GM18520 (cell line): ENCODE results near the gene RGP1.
A peak's percentile ranks its signal among the peaks of the same experiment; 100 is the strongest.

Experiments
- ATAC-seq: cut with Tn5 transposase; IDR thresholded peaks from one replicate; pipeline ENCODE4 v1.9.1; 2021; ENCODE audit not compliant: unreplicated experiment

Gene RGP1

DNA sequence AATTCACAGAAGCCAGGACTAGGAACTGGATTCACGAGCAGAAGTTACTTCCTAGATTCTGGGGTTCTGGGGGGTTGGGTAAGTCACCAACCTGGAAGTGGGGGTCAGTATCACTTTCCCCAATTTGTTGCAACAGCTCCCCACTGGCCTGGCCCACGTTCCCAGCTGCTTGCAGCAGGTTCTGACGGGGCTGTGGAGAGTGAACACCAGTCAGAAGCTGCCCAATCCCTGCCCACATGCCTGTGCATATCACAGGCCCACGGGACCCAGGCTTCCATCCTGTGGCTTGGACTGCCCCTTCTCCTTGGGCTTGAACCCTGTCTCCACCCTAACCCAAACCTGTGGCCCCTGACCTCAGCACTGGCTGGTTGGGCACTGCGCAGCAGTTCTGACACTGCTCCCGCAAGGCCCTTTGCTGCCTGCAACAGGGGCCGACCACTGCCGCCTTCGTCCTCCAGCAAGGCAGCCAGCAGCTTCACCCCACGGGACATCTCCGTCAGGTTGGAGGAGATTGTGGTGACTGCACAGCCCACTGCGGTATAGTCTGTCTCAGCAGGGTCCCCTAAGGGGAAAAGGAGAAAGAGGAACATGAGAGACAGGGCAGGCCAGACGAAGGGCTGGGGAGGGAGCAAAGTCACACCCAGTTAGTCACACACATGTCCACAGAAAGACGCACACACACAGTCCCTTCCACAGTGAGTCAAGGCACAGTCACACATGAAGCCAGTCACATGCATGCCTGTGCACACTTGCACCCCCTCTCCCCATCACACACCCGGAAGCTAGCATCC is 30.2 kb upstream of the RGP1 start:
- no peak for ATAC-seq

DNA sequence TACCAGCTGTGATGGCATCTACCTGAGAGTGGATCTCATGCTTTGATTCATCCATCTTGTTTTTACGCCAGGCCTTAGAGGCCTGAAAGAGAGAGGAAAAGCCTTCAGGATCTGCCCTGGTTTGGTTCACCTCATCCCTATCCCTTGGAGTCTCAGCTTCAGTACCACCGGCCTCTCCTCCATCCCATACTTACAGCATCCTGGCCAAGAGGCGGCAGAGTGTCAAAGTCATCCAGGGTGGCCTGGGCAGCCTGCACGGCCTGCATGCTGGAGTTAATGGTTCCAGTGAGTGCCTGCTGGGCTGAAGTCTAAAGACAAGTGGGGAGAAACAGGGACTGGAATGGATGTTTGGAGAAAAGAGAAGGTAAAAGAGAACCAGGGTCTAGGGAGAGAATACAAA is 29.5 kb upstream of the RGP1 start:
- no peak for ATAC-seq

DNA sequence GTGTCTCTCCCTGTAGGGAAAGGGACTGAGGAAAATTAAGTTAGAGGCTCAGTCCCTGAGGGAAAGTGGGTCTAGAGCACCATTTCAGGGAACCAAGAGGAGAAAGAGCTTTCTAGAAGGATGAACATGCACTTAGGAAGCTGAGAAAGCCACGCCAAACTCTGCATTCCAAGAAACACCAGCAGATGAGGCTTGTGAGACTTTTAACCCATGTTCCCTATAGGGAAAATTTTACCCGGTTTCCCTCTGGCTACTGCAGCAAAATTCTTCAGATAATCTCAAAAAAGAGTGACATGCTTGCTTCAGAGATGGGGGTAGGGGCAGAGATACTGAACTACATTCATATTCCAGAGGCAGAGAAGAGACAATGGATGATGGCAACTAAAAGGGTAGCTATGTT is 25.7 kb upstream of the RGP1 start:
- no peak for ATAC-seq

DNA sequence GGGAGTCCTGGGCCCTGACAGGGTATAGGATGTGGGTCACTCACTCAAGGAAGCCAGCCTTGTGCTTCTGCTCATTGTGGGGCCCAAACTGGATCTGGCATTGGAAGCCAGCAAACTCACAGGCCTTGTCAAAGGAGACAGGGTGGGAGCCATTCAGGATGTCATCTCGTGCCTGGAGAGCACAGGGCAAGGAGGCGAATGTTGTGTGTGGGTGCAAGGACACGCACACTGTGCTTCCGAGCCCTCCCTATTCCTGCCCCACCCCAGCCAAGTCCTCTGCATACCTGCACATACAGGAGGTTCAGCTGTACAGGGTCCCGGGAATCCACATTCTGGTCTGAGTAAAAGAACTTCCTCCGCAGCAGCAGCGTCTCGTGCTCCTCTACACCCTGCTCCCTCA is 25.2 kb upstream of the RGP1 start:
- ATAC-seq: no peak

DNA sequence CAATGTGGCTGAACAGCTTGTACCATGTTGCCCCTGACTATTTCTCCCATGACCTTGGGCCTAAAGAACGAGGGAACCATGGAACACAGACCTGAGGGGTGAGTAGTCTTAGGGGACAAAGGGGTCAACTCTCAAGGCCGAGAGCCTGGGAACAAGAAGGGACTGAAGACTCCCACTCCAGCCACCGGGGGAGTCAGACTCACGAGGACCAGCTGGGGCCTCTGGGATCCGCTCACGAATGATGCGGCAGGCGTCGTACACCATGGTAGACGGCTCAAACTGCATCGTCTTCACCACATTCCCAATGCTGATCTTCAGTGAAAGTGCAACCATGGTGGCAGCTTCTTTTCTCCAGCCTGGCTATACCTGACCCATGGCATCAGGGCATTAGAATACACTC is 23.7 kb upstream of the RGP1 start:
- ATAC-seq: no peak

DNA sequence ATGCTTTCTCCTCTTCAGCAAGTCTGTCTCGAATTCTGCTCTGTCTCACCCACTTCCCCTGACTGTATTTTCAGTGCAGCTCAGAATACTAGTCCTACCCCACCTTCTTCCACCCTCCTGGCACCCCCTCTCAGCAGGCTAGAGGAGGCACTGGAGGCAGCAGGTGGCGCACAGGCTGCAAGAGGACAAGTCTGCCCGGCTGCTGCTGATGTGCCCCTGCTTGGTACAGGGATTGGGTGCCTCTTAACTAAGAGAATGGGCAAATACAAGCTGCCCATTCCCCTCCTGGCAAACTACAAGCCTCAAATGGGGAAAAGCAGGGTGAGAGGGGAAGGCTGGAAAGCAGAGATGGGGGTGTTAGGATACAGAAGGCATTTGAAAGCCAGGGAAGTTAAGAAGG is 22.2 kb upstream of the RGP1 start:
- ATAC-seq: no peak

DNA sequence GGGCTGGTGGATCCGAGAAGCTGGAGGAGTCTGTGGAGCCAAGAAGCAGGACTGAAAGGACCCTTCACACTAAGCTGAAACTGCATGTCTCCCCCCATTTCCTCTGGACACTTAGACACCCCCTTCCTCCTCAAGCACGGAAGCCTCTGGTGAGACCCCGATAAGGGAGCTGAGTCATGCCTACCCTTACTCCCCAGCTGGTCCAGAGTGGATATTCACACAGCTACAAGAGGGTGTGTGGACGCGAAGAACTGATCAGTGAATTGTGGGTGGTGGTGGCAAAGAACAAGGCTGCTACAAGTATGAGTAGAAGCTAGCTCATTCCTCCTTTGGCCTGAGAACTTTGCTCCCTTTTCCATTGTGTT is 21.4 kb upstream of the RGP1 start:
- ATAC-seq: no peak

DNA sequence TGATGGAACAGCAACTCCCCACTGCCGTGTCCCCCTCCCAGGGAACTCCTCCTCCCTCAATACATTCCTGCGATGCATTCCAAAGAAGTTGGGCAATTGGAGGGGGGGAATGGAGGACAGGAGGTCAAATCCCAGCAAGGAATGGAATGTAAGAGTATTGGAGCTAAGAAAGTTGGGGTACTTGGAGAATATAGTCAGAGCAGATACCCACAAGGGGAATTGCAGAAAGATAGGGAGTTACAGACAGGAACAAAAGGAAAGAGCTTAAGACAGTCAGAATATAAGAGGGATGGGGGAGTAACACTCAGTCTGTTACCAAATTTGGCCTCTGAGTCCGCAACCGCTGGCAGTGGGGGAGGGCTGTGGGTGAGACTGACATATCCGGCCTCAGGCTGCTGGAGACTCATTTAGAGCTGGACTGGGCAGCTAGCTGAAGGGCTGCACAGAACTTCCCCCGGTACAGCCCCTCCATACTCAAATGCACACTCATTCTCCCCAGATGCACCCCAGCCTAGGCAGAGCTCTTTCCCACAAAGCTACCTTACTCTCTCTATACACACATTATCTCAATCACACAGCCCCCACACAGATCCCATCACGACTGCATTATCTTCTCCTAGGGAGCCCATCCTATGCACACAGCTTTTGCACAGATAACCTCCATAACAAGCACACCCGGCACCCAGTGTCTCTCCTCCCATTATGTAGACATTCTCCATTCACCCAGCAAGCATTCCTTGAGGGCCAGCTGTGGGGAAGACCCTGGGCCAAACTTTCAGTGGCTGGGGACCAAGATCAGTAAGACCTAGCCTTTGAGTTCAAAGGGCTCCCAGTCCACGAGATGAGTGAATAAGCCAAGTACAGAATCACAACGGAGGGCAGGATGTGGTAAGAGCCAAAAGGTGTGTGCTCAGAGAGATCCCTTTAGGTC is 20.8 kb upstream of the RGP1 start:
- ATAC-seq: no peak

DNA sequence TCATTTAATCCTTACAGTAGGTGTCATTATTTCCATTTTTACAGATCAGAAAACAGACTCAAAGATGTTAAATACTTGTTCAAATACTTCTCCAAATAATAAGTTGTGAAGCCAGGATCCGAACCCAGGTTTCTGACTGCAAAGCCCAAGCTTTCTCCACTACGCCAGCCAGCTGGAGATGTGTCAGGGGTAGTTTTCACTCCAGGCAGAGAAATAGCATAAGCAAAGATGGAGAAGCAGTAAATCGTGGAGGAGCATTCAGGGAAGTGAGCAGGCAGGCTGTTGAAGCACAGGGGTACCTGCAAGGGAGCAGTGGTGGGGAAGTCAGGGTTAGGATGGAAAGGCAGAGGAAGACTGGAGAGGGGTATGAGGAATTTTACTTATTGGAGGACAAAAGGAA is 20.0 kb upstream of the RGP1 start:
- no peak for ATAC-seq

DNA sequence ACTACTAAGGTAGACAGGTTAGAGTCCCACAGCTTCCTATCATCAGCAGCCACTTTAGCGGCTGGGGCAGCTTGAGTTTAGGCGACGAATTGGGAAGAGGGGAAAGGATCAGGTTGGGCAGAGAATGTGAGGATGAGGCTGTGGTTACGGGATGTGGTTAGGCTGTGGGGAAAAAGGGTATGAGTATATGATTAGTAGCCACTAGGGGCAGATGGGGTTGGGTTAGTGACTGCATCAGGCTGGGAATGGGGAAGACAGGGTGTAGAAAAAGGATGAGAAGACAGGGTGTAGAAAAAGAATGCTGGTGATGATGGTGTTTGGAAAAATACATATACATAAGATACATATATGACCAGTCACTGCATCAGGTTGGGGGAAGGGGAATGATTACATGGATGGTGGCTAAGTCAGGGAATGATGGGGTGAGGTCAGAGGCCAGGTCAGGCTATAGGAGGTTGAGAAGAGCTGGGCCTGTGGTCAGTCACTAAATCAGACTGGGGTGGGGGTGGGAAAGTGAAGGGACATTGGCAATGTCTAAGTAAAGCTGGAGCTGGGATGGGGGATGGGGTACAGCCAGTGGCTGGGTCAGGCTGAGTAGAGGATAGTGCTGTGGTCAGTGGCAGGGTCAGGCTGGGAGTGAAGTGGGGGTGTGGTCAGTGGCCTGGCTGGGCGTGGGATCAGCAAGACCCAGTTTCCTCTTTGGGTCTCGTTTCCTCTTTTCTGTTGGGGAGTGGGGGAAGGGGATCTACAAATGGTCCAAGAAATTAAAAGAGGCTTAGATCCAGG is 19.2 kb upstream of the RGP1 start:
- ATAC-seq: no peak

DNA sequence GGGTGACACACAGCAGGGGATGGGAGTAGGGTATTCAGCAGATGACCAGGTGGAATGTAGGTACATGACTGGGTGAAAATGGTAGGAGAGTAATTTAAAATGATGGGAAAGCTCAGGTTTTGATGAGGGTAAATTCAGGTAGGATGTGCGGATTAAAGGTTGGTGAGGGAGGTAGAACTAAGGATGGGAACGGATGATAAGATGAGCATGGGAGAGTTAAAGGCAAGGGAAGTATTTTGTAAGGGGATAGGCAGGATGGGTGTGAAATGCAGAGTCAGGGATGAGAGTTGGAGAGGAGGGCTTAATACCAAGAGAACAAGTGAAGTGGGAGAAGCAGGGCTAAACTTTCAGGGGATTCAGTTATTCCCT is 18.6 kb upstream of the RGP1 start:
- ATAC-seq: no peak

DNA sequence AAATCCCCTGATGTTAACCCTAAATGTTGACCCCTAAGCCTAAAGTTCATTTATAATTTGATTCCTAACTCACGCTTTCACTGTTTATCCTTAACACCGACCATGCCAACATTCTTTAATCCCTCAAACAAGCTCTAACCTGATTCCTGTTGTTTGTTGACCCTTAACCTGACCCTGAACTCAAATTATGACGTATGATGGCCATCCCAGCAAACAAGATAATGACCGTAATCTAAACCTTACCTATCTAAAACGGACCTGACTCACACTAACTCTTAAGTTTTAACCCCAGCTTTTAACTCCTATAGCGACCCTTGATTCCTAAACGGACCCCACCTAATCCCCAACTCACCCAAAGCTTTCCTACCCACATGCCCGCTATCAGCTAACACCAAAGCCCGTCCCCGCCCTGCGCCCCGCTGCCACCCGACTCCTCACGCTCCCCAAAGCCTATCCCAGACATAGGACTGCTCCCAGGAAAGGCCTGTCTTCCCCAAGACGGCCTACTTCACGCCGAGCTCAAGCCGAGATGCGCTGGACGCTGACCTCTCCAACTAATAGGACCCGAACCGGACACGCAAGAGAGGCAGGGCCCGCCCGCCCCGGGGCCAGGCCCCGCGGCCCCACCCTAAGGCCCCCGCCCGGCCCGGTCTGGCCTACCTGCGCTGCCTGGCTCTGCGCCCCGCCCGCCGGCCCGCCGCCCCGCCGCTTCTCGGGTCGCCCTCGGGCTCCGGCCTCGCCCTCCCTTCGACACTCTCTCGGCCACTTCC is 17.5 kb upstream of the RGP1 start:
- no peak for ATAC-seq

DNA sequence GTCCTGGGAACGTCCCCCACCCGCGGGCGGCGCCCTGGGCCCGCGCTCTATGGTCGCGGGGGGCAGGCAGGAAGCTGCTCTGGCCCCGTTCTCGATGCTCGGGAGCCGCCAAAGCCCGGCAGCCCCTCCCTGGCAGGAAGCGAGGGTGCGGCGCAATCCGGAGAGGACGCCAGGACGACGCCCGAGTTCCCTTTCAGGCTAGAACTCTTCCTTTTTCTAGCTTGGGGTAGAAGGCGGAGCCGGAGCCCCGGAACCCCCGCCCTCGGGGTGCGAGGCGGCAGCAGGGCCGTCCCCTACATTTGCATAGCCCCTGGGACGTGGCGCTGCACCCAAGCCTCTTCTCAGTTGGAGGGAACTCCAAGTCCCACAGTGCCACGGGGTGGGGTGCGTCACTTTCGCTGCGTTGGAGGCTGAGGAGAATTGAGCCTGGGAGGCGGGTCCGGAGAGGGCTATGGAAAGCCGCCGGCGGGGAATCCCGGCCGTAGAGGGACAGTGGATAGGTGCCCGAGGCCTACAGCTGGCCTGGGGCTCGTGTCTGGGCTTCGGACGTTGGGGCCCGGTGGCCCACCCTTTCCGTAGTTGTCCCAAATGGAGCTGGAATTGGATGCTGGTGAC is 16.8 kb upstream of the RGP1 start, which contains the start of the genes CREB3 and TLN1:
Gene CREB3 (plus strand): TSS at position 482 of the 615 bp plus-strand sequence. CDS start 107 bp downstream, at position 589.
Gene TLN1 (minus strand): TSS at position 11 of the 615 bp plus-strand sequence. CDS start 6,501 bp downstream, outside the sequence.
- ATAC-seq: peak; percentile 69

DNA sequence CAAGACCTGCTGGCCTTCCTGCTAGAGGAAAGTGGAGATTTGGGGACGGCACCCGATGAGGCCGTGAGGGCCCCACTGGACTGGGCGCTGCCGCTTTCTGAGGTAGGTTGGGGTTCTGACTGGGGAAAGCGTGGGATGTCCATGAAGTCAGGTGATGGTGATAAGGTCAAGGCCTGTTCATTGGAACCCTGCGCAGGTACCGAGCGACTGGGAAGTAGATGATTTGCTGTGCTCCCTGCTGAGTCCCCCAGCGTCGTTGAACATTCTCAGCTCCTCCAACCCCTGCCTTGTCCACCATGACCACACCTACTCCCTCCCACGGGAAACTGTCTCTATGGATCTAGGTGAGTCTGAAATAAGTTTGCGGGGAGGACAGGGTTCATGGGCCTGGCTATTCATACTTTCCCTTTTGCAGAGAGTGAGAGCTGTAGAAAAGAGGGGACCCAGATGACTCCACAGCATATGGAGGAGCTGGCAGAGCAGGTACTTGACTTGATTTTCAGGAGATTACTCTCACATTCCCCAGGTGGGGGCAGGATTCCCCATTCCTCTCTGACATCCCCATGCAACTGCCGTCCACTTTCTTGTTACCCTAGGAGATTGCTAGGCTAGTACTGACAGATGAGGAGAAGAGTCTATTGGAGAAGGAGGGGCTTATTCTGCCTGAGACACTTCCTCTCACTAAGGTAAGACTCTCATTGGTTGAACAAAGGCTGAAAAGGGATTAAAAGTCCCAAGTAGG is 16.1 kb upstream of the RGP1 start:
- ATAC-seq: no peak

DNA sequence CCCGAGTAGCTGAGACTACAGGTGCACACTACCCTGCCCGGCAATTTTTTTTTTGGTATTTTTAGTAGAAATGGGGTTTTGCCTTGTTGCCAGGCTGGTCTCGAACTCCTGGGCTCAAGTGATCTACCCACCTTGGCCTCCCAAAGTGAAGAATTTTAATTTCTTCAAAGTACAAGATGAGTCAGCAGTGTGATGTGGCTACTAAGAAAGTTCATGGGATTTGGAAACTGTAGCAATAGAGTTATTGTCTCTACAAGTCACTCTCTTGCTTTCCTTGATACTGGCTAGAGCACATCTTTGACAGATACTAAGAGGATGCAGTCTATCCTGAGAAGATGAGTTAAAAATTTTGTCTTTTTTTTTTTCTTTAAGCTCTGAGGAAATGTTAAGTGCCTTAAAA is 15.0 kb upstream of the RGP1 start:
- ATAC-seq: no peak

DNA sequence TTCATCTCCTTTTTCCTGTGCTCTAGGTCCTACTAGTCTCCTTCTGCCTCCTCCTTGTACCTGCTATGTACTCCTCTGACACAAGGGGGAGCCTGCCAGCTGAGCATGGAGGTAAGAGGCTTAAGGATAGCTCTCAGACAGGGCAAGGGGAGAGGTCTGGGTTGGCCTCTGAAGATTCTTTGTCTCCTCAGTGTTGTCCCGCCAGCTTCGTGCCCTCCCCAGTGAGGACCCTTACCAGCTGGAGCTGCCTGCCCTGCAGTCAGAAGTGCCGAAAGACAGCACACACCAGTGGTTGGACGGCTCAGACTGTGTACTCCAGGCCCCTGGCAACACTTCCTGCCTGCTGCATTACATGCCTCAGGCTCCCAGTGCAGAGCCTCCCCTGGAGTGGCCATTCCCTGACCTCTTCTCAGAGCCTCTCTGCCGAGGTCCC is 12.9 kb upstream of the RGP1 start:
- ATAC-seq: no peak

DNA sequence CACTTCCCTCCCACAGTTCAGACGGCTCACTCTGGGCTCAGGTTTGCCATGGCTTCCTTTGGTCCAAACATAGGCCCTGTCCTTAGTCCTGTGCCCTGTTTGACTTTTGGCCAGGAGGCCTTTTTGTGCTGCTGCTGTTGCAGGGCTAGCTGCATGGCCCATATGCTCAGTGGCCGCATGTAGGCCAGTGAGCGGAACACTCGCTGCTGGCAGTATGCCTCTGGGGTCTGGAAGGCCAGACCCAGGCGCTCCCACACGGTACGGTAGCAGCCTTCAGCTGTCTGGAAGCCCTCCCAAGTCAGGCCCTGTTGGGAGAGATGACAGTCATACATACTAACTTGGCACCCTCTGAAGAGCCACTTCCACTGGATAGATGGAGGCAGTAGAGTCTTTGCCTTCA is 11.9 kb upstream of the RGP1 start:
- no peak for ATAC-seq

DNA sequence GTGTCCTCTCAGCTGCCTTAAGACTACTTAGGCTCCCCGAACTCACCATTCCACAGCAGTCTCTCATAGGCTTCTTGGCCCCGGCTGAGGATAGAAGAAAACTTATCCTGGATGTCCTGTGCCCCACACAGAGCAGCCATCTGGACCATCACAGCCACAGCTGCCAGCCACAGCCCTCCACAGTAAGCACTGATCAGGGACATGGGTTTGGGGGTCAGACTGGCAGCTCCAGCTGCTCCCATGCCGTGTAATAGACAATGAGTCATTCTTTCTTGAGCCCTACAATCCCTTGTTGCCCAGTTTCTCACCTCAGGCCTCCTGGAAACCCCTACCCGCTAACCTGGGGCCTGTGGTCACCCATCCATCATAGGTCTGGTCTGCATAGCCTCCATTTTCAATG is 10.9 kb upstream of the RGP1 start:
- no peak for ATAC-seq

DNA sequence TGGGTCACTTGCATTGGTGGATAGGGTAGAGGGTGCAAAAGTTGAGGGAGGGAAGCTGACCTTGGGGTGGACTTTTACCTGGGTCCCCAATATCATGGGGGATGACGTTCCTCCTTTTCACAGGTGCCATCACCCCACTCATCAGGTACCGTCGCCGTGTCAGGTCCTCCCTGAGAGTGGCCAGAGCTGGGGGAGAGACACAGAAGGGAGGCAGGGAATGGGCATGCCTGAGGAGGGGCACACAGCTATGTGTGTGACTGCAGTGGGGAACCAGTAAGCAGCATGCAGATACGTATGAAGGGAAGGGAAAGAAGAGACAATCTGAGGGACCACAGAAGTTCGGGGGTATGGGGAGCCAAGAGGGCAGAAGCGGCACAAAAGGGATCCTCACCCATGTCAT is 10.2 kb upstream of the RGP1 start:
- ATAC-seq: no peak
